GM23338 (cell line): ENCODE measurements around the gene KRTAP4-8. TPM values are rescaled to one million over a fixed set of nuclear protein-coding genes. Genes with fewer than 3 reads are reported as not detected.
"Not testable (repeated sequence)": the region's sequence is repeated elsewhere in the genome, so short reads cannot be mapped to it uniquely, and the experiment has no call there.

Experiments
- ATAC-seq: fragments of 200-7000 bp; cut with Tn5 transposase; 3 replicates; pipeline ENCODE4 v1.9.1; 2020
- DNase-seq: peaks from one replicate; pipeline ENCODE4 v3.0.0-alpha.2; 2015; ENCODE audit warnings: low spot score
- H2AFZ ChIP-seq: fragments of 200-600 bp; sonication (generic); 2 replicates; pipeline ENCODE4 v1.8.0; 2016; ENCODE audit warnings: antibody characterized with exemption, mild to moderate bottlenecking, moderate library complexity
- H3F3A ChIP-seq: fragments of 200-600 bp; sonication (generic); replicated peaks from 2 replicates; pipeline ENCODE4 v1.8.0; 2017; ENCODE audit warnings: antibody characterized with exemption, mixed run types, low read depth
- H3K27ac ChIP-seq: fragments of 200-600 bp; sonication (generic); 2 replicates; pipeline ENCODE4 v1.6.1; 2016; ENCODE audit warnings: low read depth
- H3K27me3 ChIP-seq: fragments of 200-600 bp; sonication (generic); 2 replicates; pipeline ENCODE4 v1.8.0; 2016; ENCODE audit warnings: mild to moderate bottlenecking, mixed run types, moderate library complexity; ENCODE audit not compliant: insufficient read depth
- H3K36me3 ChIP-seq: fragments of 200-600 bp; sonication (generic); 2 replicates; pipeline ENCODE4 v1.8.0; 2016; ENCODE audit warnings: mild to moderate bottlenecking; ENCODE audit not compliant: insufficient read depth
- H3K4me1 ChIP-seq: fragments of 200-600 bp; sonication (generic); 2 replicates; pipeline ENCODE4 v1.8.0; 2016; ENCODE audit warnings: mild to moderate bottlenecking, moderate library complexity; ENCODE audit not compliant: insufficient read depth
- H3K4me2 ChIP-seq: fragments of 200-600 bp; sonication (generic); 2 replicates; pipeline ENCODE4 v1.7.1; 2017; ENCODE audit warnings: mixed run types
- H3K4me3 ChIP-seq: fragments of 200-600 bp; sonication (generic); 2 replicates; pipeline ENCODE4 v1.6.1; 2016; ENCODE audit warnings: mixed run types
- H3K79me2 ChIP-seq: fragments of 200-600 bp; sonication (generic); replicated peaks from 2 replicates; pipeline ENCODE4 v1.8.0; 2017; ENCODE audit warnings: mild to moderate bottlenecking; ENCODE audit not compliant: insufficient read depth
- H3K9me2 ChIP-seq: fragments of 200-600 bp; sonication (generic); 2 replicates; pipeline ENCODE4 v1.8.0; 2017; ENCODE audit not compliant: insufficient read depth
- H4K20me1 ChIP-seq: fragments of 200-600 bp; sonication (generic); replicated peaks from 2 replicates; pipeline ENCODE4 v1.8.0; 2017; ENCODE audit warnings: mild to moderate bottlenecking; ENCODE audit not compliant: insufficient read depth
- H3K27ac Mint-ChIP-seq: 2 replicates; pipeline ENCODE4 v1.8.0; 2020; ENCODE audit warnings: inconsistent platforms, mild to moderate bottlenecking, moderate library complexity, mixed read lengths
- H3K27me3 Mint-ChIP-seq: 3 replicates; pipeline ENCODE4 v1.8.0; 2022; ENCODE audit warnings: low read depth, mild to moderate bottlenecking, moderate library complexity, mixed read lengths, inconsistent platforms; ENCODE audit not compliant: insufficient read depth, poor library complexity
- H3K36me3 Mint-ChIP-seq: 3 replicates; pipeline ENCODE4 v1.8.0; 2021; ENCODE audit warnings: low read depth, mild to moderate bottlenecking, inconsistent platforms, moderate library complexity, mixed read lengths
- H3K4me1 Mint-ChIP-seq: 3 replicates; pipeline ENCODE4 v1.8.0; 2020; ENCODE audit warnings: mild to moderate bottlenecking, inconsistent platforms, mixed read lengths
- H3K4me3 Mint-ChIP-seq: 3 replicates; pipeline ENCODE4 v1.8.0; 2021; ENCODE audit warnings: moderate library complexity, mild to moderate bottlenecking, inconsistent platforms, mixed read lengths
- H3K9me3 Mint-ChIP-seq: 3 replicates; pipeline ENCODE4 v1.8.0; 2020; ENCODE audit warnings: moderate library complexity, mild to moderate bottlenecking, inconsistent platforms, mixed read lengths
- CREB1 ChIP-seq: fragments of 250-450 bp; sonication (Bioruptor Pico); IDR thresholded peaks from 2 replicates; pipeline ENCODE4 v1.5.0; 2020; ENCODE audit warnings: low read depth, mild to moderate bottlenecking, moderate library complexity
- EZH2phosphoT487 ChIP-seq: fragments of 200-600 bp; sonication (generic); IDR thresholded peaks from one replicate; pipeline ENCODE4 v1.8.1; 2018; ENCODE audit warnings: antibody characterized with exemption; ENCODE audit not compliant: unreplicated experiment
- JUNB ChIP-seq: IDR thresholded peaks from one replicate; pipeline ENCODE4 v1.6.1; 2016; ENCODE audit warnings: antibody characterized with exemption; ENCODE audit not compliant: unreplicated experiment
- NANOG ChIP-seq: IDR thresholded peaks from 2 replicates; pipeline ENCODE4 v1.6.1; 2016; ENCODE audit warnings: antibody characterized with exemption, borderline replicate concordance
- POLR2AphosphoS5 ChIP-seq: IDR thresholded peaks from 2 replicates; pipeline ENCODE4 v1.6.1; 2016; ENCODE audit warnings: antibody characterized with exemption, low read depth
- ZNF114 ChIP-seq: fragments of 250-450 bp; sonication (Bioruptor Pico); IDR thresholded peaks from 2 replicates; pipeline ENCODE4 v1.5.0; 2020; ENCODE audit warnings: mild to moderate bottlenecking, moderate library complexity
- ZNF331 ChIP-seq: fragments of 250-450 bp; sonication (Bioruptor Pico); IDR thresholded peaks from 2 replicates; pipeline ENCODE4 v1.5.0; 2020; ENCODE audit warnings: low read depth, mild to moderate bottlenecking, moderate library complexity
- ZNF462 ChIP-seq: fragments of 250-450 bp; sonication (Bioruptor Pico); IDR thresholded peaks from 2 replicates; pipeline ENCODE4 v1.5.0; 2020; ENCODE audit warnings: mild to moderate bottlenecking, moderate library complexity
- polyA plus RNA-seq: library from polyadenylated mRNA; unstranded; fragments of >200 nt; fragmentation: Nextera tagmentation; extraction: Ambion mirVana; gene quantifications from 2 replicates; pipeline ENCODE4 v1.2.1, GENCODE V29; 2016
- total RNA-seq: library from RNA; depleted of rRNA; stranded (reverse); fragments of >200 nt; shearing (Covaris generic); gene quantifications from 2 replicates; pipeline ENCODE4 v1.2.3, GENCODE V29; 2014

The KRTAP4-8 gene
- total and polyA plus RNA-seq, 2 experiments from 2014 or later: not detected

GRCh38 chr17:41119696-41120690 is 22.1 kb upstream of the KRTAP4-8 start:
- not testable (repeated sequence) for ATAC-seq, H3K27me3 ChIP-seq, H3K4me2 ChIP-seq, H3F3A ChIP-seq, H3K27me3 Mint-ChIP-seq, H2AFZ ChIP-seq, H3K9me2 ChIP-seq, H3K36me3 Mint-ChIP-seq, H3K4me3 Mint-ChIP-seq, H3K36me3 ChIP-seq, H3K9me3 Mint-ChIP-seq, H3K27ac Mint-ChIP-seq, H4K20me1 ChIP-seq, H3K4me3 ChIP-seq, H3K4me1 ChIP-seq, H3K79me2 ChIP-seq, H3K27ac ChIP-seq, DNase-seq
- H3K4me1 Mint-ChIP-seq: peaks cover 33% of the 10 kb centered on the region

GRCh38 chr17:41118721-41119120 is 20.8 kb upstream of the KRTAP4-8 start:
- no peak overlapping the region for H3K4me3 Mint-ChIP-seq
- peaks cover 6% of the 10 kb centered on the region for H3K27me3 Mint-ChIP-seq
- Histone ChIP-seq H3K4me1 (0 out of 2 replicates have a peak, but pooled peaks cover 4% of the 10 kb centered on the region), H3K36me3 (no peaks in the 10 kb centered on the region; the same call in 1 of the 2 replicates), H3K4me2 (no peak overlapping the region), H2AFZ (no peak overlapping the region), H3K27ac (no peak overlapping the region), H3K9me2 (no peaks in the 10 kb centered on the region), H3K27me3 (no peaks in the 10 kb centered on the region), H3F3A (no peaks in the 10 kb centered on the region), H3K4me3 (no peak overlapping the region), H4K20me1 (no peaks in the 10 kb centered on the region), H3K79me2 (no peaks in the 10 kb centered on the region)
- H3K27ac Mint-ChIP-seq: no peak overlapping the region
- H3K9me3 Mint-ChIP-seq: peaks cover 5% of the 10 kb centered on the region; the same call in 2 of the 3 replicates
- DNase-seq (no peak), ATAC-seq (no peak)
- H3K36me3 Mint-ChIP-seq: peaks cover 13% of the 10 kb centered on the region
- H3K4me1 Mint-ChIP-seq: peaks cover 33% of the 10 kb centered on the region
- TF ChIP-seq EZH2phosphoT487: no peak
- no peak for TF ChIP-seq POLR2AphosphoS5
- no peak for TF ChIP-seq ZNF462 (CRISPR knock-in tag)
- no peak for TF ChIP-seq CREB1 (CRISPR knock-in tag)
- no peak for TF ChIP-seq NANOG
- TF ChIP-seq ZNF114 (CRISPR knock-in tag): no peak
- TF ChIP-seq ZNF331 (CRISPR knock-in tag): no peak
- no peak for TF ChIP-seq JUNB

GRCh38 chr17:41117846-41118386 is 20.0 kb upstream of the KRTAP4-8 start, which contains the start of gene KRTAP4-11:
Gene KRTAP4-11, minus strand, starts transcription at chr17:41118373. Its CDS starts 58 bp downstream, at chr17:41118315.
- not testable (repeated sequence) for H3K4me3 ChIP-seq, H2AFZ ChIP-seq, H3K4me3 Mint-ChIP-seq, H3K4me1 ChIP-seq, H3K27ac ChIP-seq, ATAC-seq, H3K27me3 Mint-ChIP-seq, DNase-seq, H3K4me2 ChIP-seq, H3K79me2 ChIP-seq, H3K27me3 ChIP-seq, H3K36me3 ChIP-seq, H3K9me2 ChIP-seq, H3F3A ChIP-seq, H4K20me1 ChIP-seq
- Mint-ChIP-seq H3K9me3 (peaks cover 13% of the 10 kb centered on the region), H3K27ac (peak within 1 kb of the TSS; percentile 66; the same call in 1 of the 2 replicates), H3K4me1 (peaks cover 28% of the 10 kb centered on the region), H3K36me3 (peaks cover 20% of the 10 kb centered on the region)
